Naive thymus-derived CD8-positive, alpha-beta T cell (primary cell): ENCODE data around the gene DMBT1. TPM values are rescaled to one million over a fixed set of nuclear protein-coding genes. Genes with fewer than 3 reads are reported as not detected.

Experiments
- ATAC-seq, 2 donors: fragments of 150-1000 bp; cut with Tn5 transposase in 1 of 2; sonication (Bioruptor Pico), chemical (Tn5 transposase) in 1 of 2; 1 replicate in 1 of 2; 2 replicates in 1 of 2; pipeline ENCODE4 v1.10.0; 2021; ENCODE audit warnings: mild to moderate bottlenecking in 2 of 2, moderate library complexity in 2 of 2
- POLR2A ChIA-PET: fragments of 350-600 bp; sonication (Branson Sonifier 250); formaldehyde crosslinking; loops from one replicate; lab custom pipeline; 2021; ENCODE audit warnings: antibody characterized with exemption; lab: Charles Lee
- DNase-seq, 10 donors: peaks; one replicate each; pipeline versions ENCODE4 v3.0.0 to v3.0.0-alpha.2; 2020 to 2022
- H3K27ac Mint-ChIP-seq, 10 donors: one replicate each; pipeline ENCODE4 v1.8.0; 2020 to 2022; ENCODE audit warnings: mild to moderate bottlenecking in 10 of 10, mixed read lengths in 10 of 10, moderate library complexity in 4 of 10, inconsistent platforms in 1 of 10
- H3K27me3 Mint-ChIP-seq, 5 donors: one replicate each; pipeline ENCODE4 v1.8.0; 2021 to 2022; ENCODE audit warnings: mixed read lengths in 5 of 5
- H3K36me3 Mint-ChIP-seq, 3 donors: one replicate each; pipeline ENCODE4 v1.8.0; 2020 to 2022; ENCODE audit warnings: mixed read lengths in 3 of 3, mild to moderate bottlenecking in 2 of 3, inconsistent platforms in 1 of 3
- H3K4me1 Mint-ChIP-seq, 4 donors: one replicate each; pipeline ENCODE4 v1.8.0; 2021 to 2022; ENCODE audit warnings: mixed read lengths in 4 of 4
- H3K4me3 Mint-ChIP-seq, 10 donors: one replicate each; pipeline ENCODE4 v1.8.0; 2020 to 2022; ENCODE audit warnings: mild to moderate bottlenecking in 10 of 10, mixed read lengths in 10 of 10, moderate library complexity in 6 of 10, inconsistent platforms in 1 of 10
- H3K9me3 Mint-ChIP-seq, 9 donors: one replicate each; pipeline ENCODE4 v1.8.0; 2020 to 2022; ENCODE audit warnings: mixed read lengths in 9 of 9, mild to moderate bottlenecking in 3 of 9, inconsistent platforms in 1 of 9, moderate library complexity in 1 of 9
- polyA plus RNA-seq, 3 donors: library from polyadenylated mRNA; unstranded; fragments of 300-500 nt; fragmentation: Illumina TruSeq; gene quantifications; one replicate each; pipeline ENCODE4 v1.2.3, GENCODE V29; 2021
- total RNA-seq, 8 experiments: library from RNA in 2 of 8; stranded (reverse) in 2 of 8; gene quantifications; one replicate each; pipeline ENCODE4 v1.2.3 and lab custom pipeline; 2021 to 2026

The DMBT1 gene
- total and polyA plus RNA-seq, 5 experiments from 2014 or later, result not detected

GRCh38 chr10:122550983-122551382 is 9.6 kb upstream of the DMBT1 start:
- Mint-ChIP-seq H3K9me3 (no peaks in the 10 kb centered on the region), H3K4me3 (peak overlapping the region in 5 of 10 donors; percentile 17 to 76 (median 48)), H3K4me1 (peaks cover 14 to 24% (median 19%) of the 10 kb centered on the region in 4 donors), H3K27ac (peak overlapping the region in 6 of 10 donors; percentile 56 to 94 (median 70)), H3K27me3 (peaks cover 0 to 7% (median 0%) of the 10 kb centered on the region in 5 donors), H3K36me3 (no peaks in the 10 kb centered on the region)
- POLR2A ChIA-PET, result no interaction called here
- ATAC-seq (peak; percentile 47 to 67), DNase-seq (peak in 2 of 10 donors; percentile 13 to 21)

GRCh38 chr10:122551450-122551849 is 9.1 kb upstream of the DMBT1 start:
- ATAC-seq, result peak; percentile 80
- peak overlapping the region in 9 of 10 donors; percentile 41 to 94 (median 64) for H3K27ac Mint-ChIP-seq
- H3K9me3 Mint-ChIP-seq, result no peaks in the 10 kb centered on the region
- peaks cover 14 to 27% (median 20%) of the 10 kb centered on the region in 4 donors for H3K4me1 Mint-ChIP-seq
- peaks cover 0 to 11% (median 0%) of the 10 kb centered on the region in 5 donors for H3K27me3 Mint-ChIP-seq
- H3K4me3 Mint-ChIP-seq, result peak overlapping the region in 6 of 10 donors; percentile 17 to 76 (median 45)
- POLR2A ChIA-PET, result no interaction called here
- DNase-seq, result peak in 8 of 10 donors; percentile 12 to 70 (median 26)
- no peaks in the 10 kb centered on the region for H3K36me3 Mint-ChIP-seq

- Mint-ChIP-seq H3K36me3 (no peaks in the 10 kb centered on the region), H3K27me3 (peaks cover 0 to 14% (median 0%) of the 10 kb centered on the region in 5 donors), H3K4me3 (peak overlapping the region in 1 of 10 donors; percentile 51), H3K9me3 (no peaks in the 10 kb centered on the region), H3K4me1 (peaks cover 19 to 27% (median 23%) of the 10 kb centered on the region in 4 donors), H3K27ac (peak overlapping the region in 2 of 10 donors; percentile 60 to 70)
- DNase-seq (no peak), ATAC-seq (no peak)
- POLR2A ChIA-PET, result no interaction called here
These were observed 7.2 kb upstream of the DMBT1 start for GRCh38 chr10:122553341-122553740.

- DNase-seq (no peak), ATAC-seq (no peak)
- POLR2A ChIA-PET, result interaction anchor here (1.1 kb wide), 1 partner anchor 38 kb away, joined by 4 read pairs; no protein-coding TSS in a partner anchor
- Mint-ChIP-seq H3K9me3 (no peaks in the 10 kb centered on the region), H3K27me3 (peaks cover 0 to 14% (median 2%) of the 10 kb centered on the region in 5 donors), H3K4me1 (peaks cover 29 to 36% (median 31%) of the 10 kb centered on the region in 4 donors), H3K4me3 (no peak overlapping the region), H3K27ac (peak overlapping the region in 1 of 10 donors; percentile 70), H3K36me3 (no peaks in the 10 kb centered on the region)
These were observed 6.2 kb upstream of the DMBT1 start for GRCh38 chr10:122554131-122555036.

- H3K27me3 Mint-ChIP-seq, result peaks cover 0 to 14% (median 2%) of the 10 kb centered on the region in 5 donors
- no peak for DNase-seq
- H3K4me1 Mint-ChIP-seq, result peaks cover 28 to 36% (median 30%) of the 10 kb centered on the region in 4 donors
- H3K4me3 Mint-ChIP-seq, result no peak overlapping the region
- no peaks in the 10 kb centered on the region for H3K9me3 Mint-ChIP-seq
- ATAC-seq, result no peak
- POLR2A ChIA-PET, result interaction anchor here (1.1 kb wide), 1 partner anchor 39 kb away, joined by 4 read pairs; no protein-coding TSS in a partner anchor
- H3K36me3 Mint-ChIP-seq, result no peaks in the 10 kb centered on the region
- peak overlapping the region in 1 of 10 donors; percentile 35 for H3K27ac Mint-ChIP-seq
These were observed 5.1 kb upstream of the DMBT1 start for GRCh38 chr10:122555442-122555841.

- Mint-ChIP-seq H3K27ac (no peak overlapping the region), H3K9me3 (no peaks in the 10 kb centered on the region), H3K4me1 (peaks cover 21 to 31% (median 27%) of the 10 kb centered on the region in 4 donors), H3K27me3 (peaks cover 0 to 14% (median 6%) of the 10 kb centered on the region in 5 donors), H3K36me3 (no peaks in the 10 kb centered on the region), H3K4me3 (no peak overlapping the region)
- no peak for DNase-seq
- ATAC-seq, result no peak
- POLR2A ChIA-PET, result no interaction called here
These were observed 3.0 kb upstream of the DMBT1 start for GRCh38 chr10:122557516-122557915.

GRCh38 chr10:122558452-122558851 is 2.1 kb upstream of the DMBT1 start:
- ATAC-seq (peak in 1 of 2 donors; percentile 85), DNase-seq (peak in 5 of 10 donors; percentile 15 to 40 (median 26))
- peak overlapping the region; percentile 18 to 72 (median 60) for H3K4me3 Mint-ChIP-seq
- no peaks in the 10 kb centered on the region for H3K36me3 Mint-ChIP-seq
- no peaks in the 10 kb centered on the region for H3K9me3 Mint-ChIP-seq
- peaks cover 21 to 31% (median 27%) of the 10 kb centered on the region in 4 donors for H3K4me1 Mint-ChIP-seq
- H3K27me3 Mint-ChIP-seq, result peaks cover 0 to 14% (median 6%) of the 10 kb centered on the region in 5 donors
- POLR2A ChIA-PET, result no interaction called here
- peak overlapping the region in 6 of 10 donors; percentile 5 to 85 (median 66) for H3K27ac Mint-ChIP-seq

GRCh38 chr10:122559228-122559627 is 1.3 kb upstream of the DMBT1 start:
- Mint-ChIP-seq H3K27me3 (peaks cover 0 to 14% (median 9%) of the 10 kb centered on the region in 5 donors), H3K4me1 (peaks cover 21 to 31% (median 27%) of the 10 kb centered on the region in 4 donors), H3K36me3 (no peaks in the 10 kb centered on the region), H3K9me3 (no peaks in the 10 kb centered on the region), H3K27ac (peak overlapping the region in 5 of 10 donors; percentile 42 to 70 (median 55)), H3K4me3 (peak overlapping the region in 4 of 10 donors; percentile 61 to 72 (median 66))
- POLR2A ChIA-PET, result no interaction called here
- DNase-seq (no peak), ATAC-seq (no peak)

- POLR2A ChIA-PET, result no interaction called here
These were observed 658 bp downstream of the DMBT1 start for GRCh38 chr10:122561212-122561611.

GRCh38 chr10:122561792-122562191 is 1.2 kb downstream of the DMBT1 start:
- no peak for ATAC-seq
- no peak overlapping the region for H3K4me3 Mint-ChIP-seq
- peak overlapping the region in 2 of 10 donors; percentile 7 to 59 for H3K27ac Mint-ChIP-seq

More at GRCh38 chr10:122561212-122561611, 658 bp downstream of the DMBT1 start:
- peaks cover 3 to 18% (median 7%) of the 10 kb centered on the region in 5 donors for H3K27me3 Mint-ChIP-seq
- DNase-seq, result no peak
- no peak overlapping the region for H3K4me3 Mint-ChIP-seq
- H3K9me3 Mint-ChIP-seq, result no peaks in the 10 kb centered on the region
- no peaks in the 10 kb centered on the region for H3K36me3 Mint-ChIP-seq
- ATAC-seq, result no peak
- peak overlapping the region in 2 of 10 donors; percentile 59 to 60 for H3K27ac Mint-ChIP-seq
- peaks cover 21 to 32% (median 27%) of the 10 kb centered on the region in 4 donors for H3K4me1 Mint-ChIP-seq

GRCh38 chr10:122564980-122565379 is 4.4 kb downstream of the DMBT1 start:
- peaks cover 5 to 12% (median 10%) of the 10 kb centered on the region in 4 donors for H3K4me1 Mint-ChIP-seq
- H3K36me3 Mint-ChIP-seq, result no peaks in the 10 kb centered on the region
- peaks cover 8 to 32% (median 18%) of the 10 kb centered on the region in 5 donors for H3K27me3 Mint-ChIP-seq
- H3K4me3 Mint-ChIP-seq, result no peak overlapping the region
- ATAC-seq, result no peak
- H3K9me3 Mint-ChIP-seq, result no peaks in the 10 kb centered on the region
- POLR2A ChIA-PET, result no interaction called here
- peak overlapping the region in 1 of 10 donors; percentile 13 for H3K27ac Mint-ChIP-seq
- no peak for DNase-seq

More at GRCh38 chr10:122561792-122562191, 1.2 kb downstream of the DMBT1 start:
- Mint-ChIP-seq H3K4me1 (peaks cover 21 to 31% (median 26%) of the 10 kb centered on the region in 4 donors), H3K27me3 (peaks cover 0 to 18% (median 7%) of the 10 kb centered on the region in 5 donors), H3K9me3 (no peaks in the 10 kb centered on the region), H3K36me3 (no peaks in the 10 kb centered on the region)
- POLR2A ChIA-PET, result no interaction called here
- no peak for DNase-seq

- H3K27ac Mint-ChIP-seq, result no peak overlapping the region
- H3K27me3 Mint-ChIP-seq, result peaks cover 8 to 34% (median 23%) of the 10 kb centered on the region in 5 donors
- DNase-seq, result peak; percentile 39 to 87 (median 62)
- no peak overlapping the region for H3K4me3 Mint-ChIP-seq
- ATAC-seq, result peak in 1 of 2 donors; percentile 53
- peaks cover 5 to 11% (median 10%) of the 10 kb centered on the region in 4 donors for H3K4me1 Mint-ChIP-seq
- H3K9me3 Mint-ChIP-seq, result no peaks in the 10 kb centered on the region
- H3K36me3 Mint-ChIP-seq, result no peaks in the 10 kb centered on the region
- POLR2A ChIA-PET, result no interaction called here
These were observed 5.2 kb downstream of the DMBT1 start for GRCh38 chr10:122565766-122566206.
